DMS 273 (cell line): ENCODE results near the gene L1TD1.
A peak's percentile ranks its signal among the peaks of the same experiment; 100 is the strongest.
"Not testable (repeated sequence)": the region's sequence is repeated elsewhere in the genome, so short reads cannot be mapped to it uniquely, and the experiment has no call there.

Experiments used
- DNase-seq: peaks from one replicate; lab custom pipeline; 2025; ENCODE audit not compliant: unreplicated experiment; lab: John Stamatoyannopoulos, UW

The L1TD1 gene

GRCh38 chr1:62235576-62235975 lies 40.9 kb downstream of the L1TD1 start:
- DNase-seq, result no peak

DNA sequence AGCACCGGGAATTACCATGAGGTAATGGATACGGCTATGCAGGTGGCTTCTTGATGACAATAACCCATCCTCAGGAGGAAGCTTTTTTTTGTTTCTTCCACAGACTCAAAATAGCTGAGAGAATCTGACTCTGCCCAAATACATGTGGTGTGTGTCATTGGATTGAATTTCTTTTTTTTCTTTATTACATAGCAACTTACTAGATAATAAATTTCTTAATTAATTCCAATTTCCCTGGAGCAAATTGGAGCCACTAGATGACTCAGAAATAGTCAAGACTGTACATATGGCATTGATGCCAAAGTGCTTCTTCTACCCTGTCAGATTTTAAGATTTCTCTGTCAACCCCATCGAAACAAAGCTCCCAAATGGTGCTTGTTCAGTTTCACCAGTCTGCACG lies 42.7 kb downstream of the L1TD1 start:
- peak; percentile 26 for DNase-seq

DNA sequence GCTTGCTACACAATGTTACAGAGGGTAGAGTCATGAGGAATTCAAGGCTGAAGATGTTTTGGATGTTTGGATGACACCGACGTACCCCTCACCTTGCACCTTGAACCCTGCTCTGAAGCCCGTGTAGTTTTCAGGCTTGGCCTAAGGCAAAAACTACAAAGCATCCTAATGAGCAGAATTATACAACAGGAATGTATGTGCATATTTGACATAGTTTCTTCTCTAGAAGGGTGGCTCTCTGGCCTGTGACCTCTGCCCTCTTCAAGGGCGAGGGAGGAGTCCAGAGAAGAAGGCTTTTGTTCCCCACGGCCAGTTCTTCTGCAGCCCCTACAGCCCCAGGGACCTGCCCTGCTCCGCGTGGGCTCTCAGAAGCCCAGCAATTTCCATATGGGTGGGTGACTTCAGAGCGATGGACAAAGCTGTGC lies 43.3 kb downstream of the L1TD1 start:
- no peak for DNase-seq

- DNase-seq, result no peak
Observed at GRCh38 chr1:62238507-62238906, 43.9 kb downstream of the L1TD1 start.

DNA sequence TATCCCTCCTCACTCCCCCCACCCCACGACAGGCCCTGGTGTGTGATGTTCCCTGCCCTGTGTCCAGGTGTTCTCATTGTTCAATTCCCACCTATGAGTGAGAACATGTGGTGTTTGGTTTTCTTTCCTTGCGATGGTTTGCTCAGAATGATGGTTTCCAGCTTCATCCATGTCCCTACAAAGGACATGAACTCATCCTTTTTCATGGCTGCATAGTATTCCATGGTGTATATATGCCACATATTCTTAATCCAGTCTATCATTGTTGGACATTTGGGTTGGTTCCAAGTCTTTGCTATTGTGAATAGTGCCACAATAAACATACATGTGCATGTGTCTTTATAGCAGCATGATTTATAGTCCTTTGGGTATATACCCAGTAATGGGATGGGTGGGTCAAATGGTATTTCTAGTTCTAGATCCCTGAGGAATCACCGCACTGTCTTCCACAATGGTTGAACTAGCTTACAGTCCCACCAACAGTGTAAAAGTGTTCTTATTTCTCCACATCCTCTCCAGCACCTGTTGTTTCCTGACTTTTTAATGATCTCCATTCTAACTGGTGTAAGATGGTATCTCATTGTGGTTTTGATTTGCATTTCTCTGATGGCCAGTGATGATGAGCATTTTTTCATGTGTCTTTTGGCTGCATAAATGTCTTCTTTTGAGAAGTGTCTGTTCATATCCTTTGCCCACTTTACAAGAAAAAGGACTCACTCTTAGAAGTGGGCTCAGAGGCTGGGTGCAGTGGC lies 45.2 kb downstream of the L1TD1 start:
- not testable (repeated sequence) for DNase-seq

GRCh38 chr1:62240651-62241370 lies 46.2 kb downstream of the L1TD1 start:
- DNase-seq, result peak; percentile 59

DNA sequence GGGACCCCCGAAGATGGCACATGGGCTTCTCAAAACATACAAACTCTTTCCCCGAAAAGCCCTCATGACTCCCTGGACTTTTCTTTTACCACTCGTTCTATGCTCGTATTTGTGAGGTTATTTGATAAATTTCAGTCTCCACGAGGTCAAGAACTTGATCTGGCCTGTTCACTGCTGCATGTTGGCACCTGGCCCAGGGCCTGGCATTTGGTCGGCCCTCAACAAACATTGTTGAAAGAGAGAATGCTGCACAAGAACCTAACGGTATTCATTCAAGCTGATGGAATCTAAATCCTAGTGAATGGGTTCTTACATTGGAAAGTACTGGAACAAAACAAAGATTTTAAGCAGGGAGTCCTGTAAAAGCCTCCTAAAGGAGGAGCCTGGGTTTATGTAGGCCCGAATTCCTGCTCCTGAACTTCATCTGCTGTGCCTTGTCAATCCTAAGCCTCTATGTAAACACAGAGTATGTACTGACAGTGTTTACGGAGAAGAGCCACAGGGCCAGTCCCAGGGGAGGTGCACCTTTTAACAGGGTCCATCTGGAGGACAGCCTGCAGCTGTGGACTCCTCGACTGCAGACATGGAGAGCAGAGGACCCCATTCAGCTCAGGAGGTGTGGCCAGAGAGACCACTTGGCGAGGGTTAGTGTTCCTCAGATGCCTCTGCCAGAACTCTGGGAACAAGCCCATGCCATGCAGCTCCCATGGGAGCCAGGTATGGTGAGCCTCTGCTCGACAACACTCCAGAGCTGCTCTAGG lies 46.9 kb downstream of the L1TD1 start:
- peak; percentile 79 for DNase-seq

- not testable (repeated sequence) for DNase-seq
Observed at GRCh38 chr1:62244380-62244779, 49.7 kb downstream of the L1TD1 start.

DNA sequence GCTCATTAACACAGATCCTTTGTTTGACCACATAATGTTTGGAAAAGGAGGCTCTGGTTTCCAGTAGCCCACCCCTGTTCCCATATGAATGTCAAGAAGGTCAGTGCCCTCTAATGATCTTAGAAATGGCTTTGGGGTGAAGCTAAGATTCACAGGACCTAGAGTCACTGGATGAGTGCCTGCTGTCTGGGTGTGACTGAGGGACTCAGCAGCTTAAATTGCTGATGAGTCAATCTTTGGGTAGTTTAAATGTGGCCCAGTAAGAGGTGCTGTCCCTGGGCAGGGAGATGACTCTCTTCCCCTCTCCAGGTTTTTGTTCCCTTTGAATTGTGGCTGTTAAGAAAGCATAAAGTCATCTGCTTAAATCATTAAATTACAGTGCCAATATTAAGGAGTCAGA lies 50.6 kb downstream of the L1TD1 start:
- DNase-seq, result no peak

- peak; percentile 74 for DNase-seq
Observed at GRCh38 chr1:62247391-62248168, 52.9 kb downstream of the L1TD1 start.

DNA sequence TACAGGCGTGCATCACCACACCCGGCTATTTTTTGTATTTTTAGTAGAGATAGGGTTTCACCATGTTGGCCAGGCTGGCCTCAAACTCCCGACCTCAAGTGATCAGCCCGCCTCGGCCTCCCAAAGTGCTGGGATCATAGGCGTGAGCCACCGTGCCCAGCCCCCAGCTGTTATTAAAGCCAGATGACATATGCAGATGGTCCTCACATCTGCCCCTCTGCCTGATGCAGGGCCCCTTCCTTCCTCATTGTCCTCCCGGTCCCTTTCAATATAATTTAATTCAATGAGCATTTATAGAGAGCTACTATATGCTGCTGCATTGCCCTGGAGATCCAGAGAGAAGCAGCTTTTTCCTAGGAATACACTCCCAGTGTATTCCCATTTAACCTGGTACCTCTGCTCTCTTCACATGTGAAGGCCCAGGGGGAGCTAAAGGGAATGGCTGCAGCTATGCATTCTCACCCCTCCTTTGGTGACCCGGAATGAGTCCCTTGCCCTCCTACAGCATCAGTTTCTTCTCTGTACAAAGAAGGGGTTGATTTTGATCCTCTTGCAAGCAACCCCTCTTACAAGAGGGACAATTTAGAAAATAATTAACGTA lies 55.6 kb downstream of the L1TD1 start:
- peak; percentile 72 for DNase-seq

- no peak for DNase-seq
Observed at GRCh38 chr1:62259551-62259950, 64.9 kb downstream of the L1TD1 start.

DNA sequence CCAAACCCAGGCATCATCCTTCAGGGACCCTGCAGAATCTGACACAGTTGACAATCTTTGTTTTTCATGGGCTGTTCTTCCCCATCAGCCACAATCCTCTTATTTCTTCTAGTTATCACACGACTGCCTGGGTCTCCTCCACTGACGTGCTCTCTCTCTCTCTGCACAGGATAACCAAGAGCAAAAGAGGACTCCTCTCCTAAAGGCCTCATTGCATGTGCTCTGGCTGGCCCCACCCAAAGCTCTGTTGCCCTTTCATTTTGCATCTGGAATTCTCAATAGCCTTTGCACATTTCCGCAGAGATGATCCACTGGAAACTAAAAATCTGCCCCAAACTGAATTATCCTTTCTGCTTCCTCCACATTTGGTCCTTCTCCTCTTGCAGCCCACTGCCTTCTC lies 66.0 kb downstream of the L1TD1 start:
- DNase-seq, result no peak
